Liver (tissue), 3 donors: ENCODE data around the gene PHB1.

Experiments
- CTCF ChIP-seq: fragments of 150-350 bp; IDR thresholded peaks from 2 replicates; pipeline ENCODE4 v1.5.1; 2017; ENCODE audit warnings: improper control_type of control experiment, low read depth, low read length; ENCODE audit not compliant: missing input control
- FOXA1 ChIP-seq: IDR thresholded peaks from 2 replicates; pipeline ENCODE4 v1.6.1; 2016; ENCODE audit warnings: antibody characterized with exemption
- GABPA ChIP-seq, 2 donors: IDR thresholded peaks in 1 of 2; conservative IDR thresholded peaks in 1 of 2; 2 replicates each; pipeline ENCODE4 v1.6.1; 2016; ENCODE audit warnings: antibody characterized with exemption in 2 of 2, mild to moderate bottlenecking in 1 of 2, moderate library complexity in 1 of 2
- JUND ChIP-seq, 2 donors: IDR thresholded peaks; 2 replicates each; pipeline ENCODE4 v1.6.1; 2016; ENCODE audit warnings: antibody characterized with exemption in 2 of 2
- MAX ChIP-seq: IDR thresholded peaks from 2 replicates; pipeline ENCODE4 v1.6.1; 2016; ENCODE audit warnings: antibody characterized with exemption
- RAD21 ChIP-seq, 2 donors: IDR thresholded peaks; 2 replicates each; pipeline ENCODE4 v1.6.1; 2016; ENCODE audit warnings: antibody characterized with exemption in 2 of 2, mild to moderate bottlenecking in 2 of 2
- RXRA ChIP-seq, 2 donors: IDR thresholded peaks; 2 replicates each; pipeline ENCODE4 v1.6.1; 2017 to 2018; ENCODE audit warnings: antibody characterized with exemption in 2 of 2, mild to moderate bottlenecking in 1 of 2
- SP1 ChIP-seq: IDR thresholded peaks from 2 replicates; pipeline ENCODE4 v1.6.1; 2018; ENCODE audit warnings: antibody characterized with exemption, mild to moderate bottlenecking
- TAF1 ChIP-seq: conservative IDR thresholded peaks from 2 replicates; pipeline ENCODE4 v1.6.1; 2016; ENCODE audit warnings: antibody characterized with exemption, mild to moderate bottlenecking
- YY1 ChIP-seq: IDR thresholded peaks from 2 replicates; pipeline ENCODE4 v1.6.1; 2016; ENCODE audit warnings: antibody characterized with exemption, mild to moderate bottlenecking
- TF ChIP-seq, protein P1 (sequence below): IDR thresholded peaks from 2 replicates; pipeline ENCODE4 v1.6.1; 2016; ENCODE audit warnings: antibody characterized with exemption
- TF ChIP-seq, protein P2 (sequence below): IDR thresholded peaks from 2 replicates; pipeline ENCODE4 v1.6.1; 2016; ENCODE audit warnings: antibody characterized with exemption, mild to moderate bottlenecking
- donor health status: healthy.
- donor health status: healthy.

DNA sequence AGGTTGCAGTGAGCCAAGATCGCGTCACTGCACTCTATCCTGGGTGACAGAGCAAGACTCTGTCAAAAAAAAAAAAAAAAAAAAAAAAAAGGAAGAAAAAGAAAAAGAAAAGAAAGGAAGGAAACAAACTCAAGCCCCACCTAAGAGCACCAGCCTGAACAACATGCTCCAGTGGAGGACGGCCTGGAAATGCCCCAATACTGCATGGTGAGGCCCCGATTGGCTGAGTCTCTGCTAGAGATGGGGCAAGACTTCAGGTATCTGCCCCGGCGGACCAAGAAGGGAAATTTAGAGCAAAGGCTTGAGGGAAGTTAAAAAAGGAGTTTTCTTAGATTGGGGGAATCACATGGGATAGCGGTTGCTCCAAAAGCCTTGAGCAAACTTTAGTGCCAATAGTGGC is 42.3 kb downstream of the PHB1 start:
- TF ChIP-seq, protein P1, sequence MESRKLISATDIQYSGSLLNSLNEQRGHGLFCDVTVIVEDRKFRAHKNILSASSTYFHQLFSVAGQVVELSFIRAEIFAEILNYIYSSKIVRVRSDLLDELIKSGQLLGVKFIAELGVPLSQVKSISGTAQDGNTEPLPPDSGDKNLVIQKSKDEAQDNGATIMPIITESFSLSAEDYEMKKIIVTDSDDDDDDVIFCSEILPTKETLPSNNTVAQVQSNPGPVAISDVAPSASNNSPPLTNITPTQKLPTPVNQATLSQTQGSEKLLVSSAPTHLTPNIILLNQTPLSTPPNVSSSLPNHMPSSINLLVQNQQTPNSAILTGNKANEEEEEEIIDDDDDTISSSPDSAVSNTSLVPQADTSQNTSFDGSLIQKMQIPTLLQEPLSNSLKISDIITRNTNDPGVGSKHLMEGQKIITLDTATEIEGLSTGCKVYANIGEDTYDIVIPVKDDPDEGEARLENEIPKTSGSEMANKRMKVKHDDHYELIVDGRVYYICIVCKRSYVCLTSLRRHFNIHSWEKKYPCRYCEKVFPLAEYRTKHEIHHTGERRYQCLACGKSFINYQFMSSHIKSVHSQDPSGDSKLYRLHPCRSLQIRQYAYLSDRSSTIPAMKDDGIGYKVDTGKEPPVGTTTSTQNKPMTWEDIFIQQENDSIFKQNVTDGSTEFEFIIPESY = no peak
- no peak for TF ChIP-seq CTCF
- TF ChIP-seq MAX = no peak
- TF ChIP-seq GABPA (IDR thresholded peaks at IDR 0.05 in 1 of 2, conservative IDR thresholded peaks at IDR 0.05 in 1 of 2) = no peak
- no peak for TF ChIP-seq JUND (IDR thresholded peaks at IDR 0.05)
- TF ChIP-seq RXRA (IDR thresholded peaks at IDR 0.05) = no peak
- TF ChIP-seq TAF1 = no peak
- no peak for TF ChIP-seq YY1
- TF ChIP-seq RAD21 (IDR thresholded peaks at IDR 0.05) = no peak
- TF ChIP-seq FOXA1 = no peak
- TF ChIP-seq, protein P2, sequence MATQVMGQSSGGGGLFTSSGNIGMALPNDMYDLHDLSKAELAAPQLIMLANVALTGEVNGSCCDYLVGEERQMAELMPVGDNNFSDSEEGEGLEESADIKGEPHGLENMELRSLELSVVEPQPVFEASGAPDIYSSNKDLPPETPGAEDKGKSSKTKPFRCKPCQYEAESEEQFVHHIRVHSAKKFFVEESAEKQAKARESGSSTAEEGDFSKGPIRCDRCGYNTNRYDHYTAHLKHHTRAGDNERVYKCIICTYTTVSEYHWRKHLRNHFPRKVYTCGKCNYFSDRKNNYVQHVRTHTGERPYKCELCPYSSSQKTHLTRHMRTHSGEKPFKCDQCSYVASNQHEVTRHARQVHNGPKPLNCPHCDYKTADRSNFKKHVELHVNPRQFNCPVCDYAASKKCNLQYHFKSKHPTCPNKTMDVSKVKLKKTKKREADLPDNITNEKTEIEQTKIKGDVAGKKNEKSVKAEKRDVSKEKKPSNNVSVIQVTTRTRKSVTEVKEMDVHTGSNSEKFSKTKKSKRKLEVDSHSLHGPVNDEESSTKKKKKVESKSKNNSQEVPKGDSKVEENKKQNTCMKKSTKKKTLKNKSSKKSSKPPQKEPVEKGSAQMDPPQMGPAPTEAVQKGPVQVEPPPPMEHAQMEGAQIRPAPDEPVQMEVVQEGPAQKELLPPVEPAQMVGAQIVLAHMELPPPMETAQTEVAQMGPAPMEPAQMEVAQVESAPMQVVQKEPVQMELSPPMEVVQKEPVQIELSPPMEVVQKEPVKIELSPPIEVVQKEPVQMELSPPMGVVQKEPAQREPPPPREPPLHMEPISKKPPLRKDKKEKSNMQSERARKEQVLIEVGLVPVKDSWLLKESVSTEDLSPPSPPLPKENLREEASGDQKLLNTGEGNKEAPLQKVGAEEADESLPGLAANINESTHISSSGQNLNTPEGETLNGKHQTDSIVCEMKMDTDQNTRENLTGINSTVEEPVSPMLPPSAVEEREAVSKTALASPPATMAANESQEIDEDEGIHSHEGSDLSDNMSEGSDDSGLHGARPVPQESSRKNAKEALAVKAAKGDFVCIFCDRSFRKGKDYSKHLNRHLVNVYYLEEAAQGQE = no peak
- TF ChIP-seq SP1 = no peak
